Heart left ventricle (tissue), 13 donors: ENCODE results near the gene MIS18BP1.
"Not testable (repeated sequence)": the region's sequence is repeated elsewhere in the genome, so short reads cannot be mapped to it uniquely, and the experiment has no call there.

ENCODE experiments used
- CTCF ChIP-seq, 12 donors: fragments of 200-600 bp; sonication (generic) in 4 of 12; IDR thresholded peaks; one replicate each; pipeline versions ENCODE4 v1.5.0 to v1.8.0; 2018 to 2022; ENCODE audit warnings: antibody characterized with exemption in 12 of 12, mild to moderate bottlenecking in 5 of 12
- POLR2A ChIP-seq, 2 donors: fragments of 450-650 bp; IDR thresholded peaks; one replicate each; pipeline ENCODE4 v1.6.1; 2017; ENCODE audit warnings: antibody characterized with exemption in 2 of 2, mild to moderate bottlenecking in 2 of 2, moderate library complexity in 2 of 2
- donor health status: ischemic (EF 13 %, LVEDD 7.1; RV severe dilation, severe dysfunction).
- donor health status: DM: no; HTN: yes; CAD: no.
- donor health status: DM: no; HTN: no; CAD: no.
- donor health status: ischemic (EF 25% LVEDD 6.9; RV normal size, moderate dysfunction).
- donor health status: ischemic (EF 25% LVEDD 5.7; RV mildly dilated, moderate dysfunction).
- donor health status: ischemic (EF 35%, LVEDD 5.7; RV mildly dilated, moderate dysfunction).
- donor health status: nonischemic (EF 11% LVEDD 7.7; RV severe dilation, severe dysfunction).
- donor health status: DM: yes; HTN: yes; CAD: no.
- donor health status: PGD.
- donor health status: ischemic (EF 29% LVEDD 5.4; RV normal size, mild dysfunction).
- donor health status: nonischemic (EF 23%, LVEDD 6.1; RV moderate dilation, normal function).

- not testable (repeated sequence) for TF ChIP-seq CTCF, POLR2A (IDR thresholded peaks at IDR 0.05)
Observed at GRCh38 chr14:45214341-45214740, 38.7 kb downstream of the MIS18BP1 start.
